Inflammatory macrophage treated with lipopolysaccharide for 4 hours (primary cell): ENCODE results near the gene LDB1.
A peak's percentile ranks its signal among the peaks of the same experiment; 100 is the strongest.

Experiments used
- DNase-seq: peaks from one replicate; pipeline ENCODE4 v3.0.0-alpha.2; 2020

The LDB1 gene

GRCh38 chr10:102135956-102136526 lies 15.9 kb upstream of the LDB1 start:
- DNase-seq = no peak

GRCh38 chr10:102134416-102134815 lies 14.2 kb upstream of the LDB1 start:
- DNase-seq = no peak

- DNase-seq = peak; percentile 64
These were observed 13.4 kb upstream of the LDB1 start for GRCh38 chr10:102133373-102134195.

- DNase-seq = peak; percentile 99
These were observed 12.6 kb upstream of the LDB1 start, which contains the start of gene PPRC1 for GRCh38 chr10:102132563-102133372. Gene PPRC1, plus strand, starts transcription at chr10:102133040. Its CDS starts 29 bp downstream, at chr10:102133069.

DNA sequence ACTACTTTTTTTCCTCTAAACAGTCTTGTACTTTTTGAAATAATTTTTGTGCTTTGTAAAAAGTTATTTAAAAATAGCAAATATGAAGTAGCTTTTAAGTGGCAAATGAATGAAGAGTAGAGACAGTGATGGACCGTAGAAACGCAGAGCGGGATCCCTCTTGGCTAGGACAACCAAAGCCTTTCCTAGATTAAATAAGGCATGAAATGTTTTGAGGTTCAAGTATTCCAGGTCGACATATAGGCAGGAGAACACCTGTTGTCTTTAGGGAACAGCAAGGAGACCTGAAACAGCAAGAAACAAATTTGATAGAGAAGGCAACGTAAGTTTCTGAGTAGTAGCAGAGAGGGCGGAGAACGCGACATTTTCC lies 12.0 kb upstream of the LDB1 start:
- no peak for DNase-seq

DNA sequence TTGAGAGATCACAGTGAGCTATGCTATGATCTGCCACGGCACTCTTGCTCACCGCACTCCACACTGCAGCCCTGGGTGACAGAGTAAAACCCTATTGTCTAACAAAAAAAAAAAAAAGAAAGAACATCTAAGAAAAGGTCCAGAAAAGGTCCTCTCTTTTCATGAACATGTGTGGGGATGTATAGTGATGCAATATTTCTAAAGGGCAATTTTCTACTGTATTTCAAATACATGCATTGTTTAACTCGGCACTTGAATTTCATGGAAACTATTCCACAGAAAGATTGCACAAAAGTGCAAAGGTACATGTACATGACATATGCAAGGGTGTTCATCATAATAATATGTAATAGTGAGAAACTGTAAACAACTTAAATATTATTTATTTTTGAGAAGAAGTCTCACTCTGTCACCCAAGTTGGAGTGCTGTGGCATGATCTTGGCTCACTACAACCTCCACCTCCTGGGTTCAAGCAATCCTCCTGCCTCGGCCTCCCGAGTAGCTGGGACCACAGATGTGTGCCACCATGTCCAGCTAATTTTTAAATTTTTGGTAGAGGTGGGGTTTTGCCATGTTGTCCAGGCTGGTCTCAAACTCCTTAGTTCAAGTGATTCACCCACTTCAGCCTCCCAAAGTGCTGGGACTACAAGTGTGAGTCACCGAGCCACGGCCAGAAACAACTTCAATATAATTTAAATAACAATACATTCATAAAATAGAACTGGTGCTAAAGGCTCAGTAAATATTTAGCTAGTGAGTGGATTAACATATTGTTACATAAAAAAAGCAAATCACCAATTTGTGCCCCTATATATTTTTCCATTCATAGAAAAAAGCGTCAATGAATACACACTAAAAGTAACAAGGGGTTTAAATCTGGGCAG lies 11.4 kb upstream of the LDB1 start:
- DNase-seq = no peak

DNA sequence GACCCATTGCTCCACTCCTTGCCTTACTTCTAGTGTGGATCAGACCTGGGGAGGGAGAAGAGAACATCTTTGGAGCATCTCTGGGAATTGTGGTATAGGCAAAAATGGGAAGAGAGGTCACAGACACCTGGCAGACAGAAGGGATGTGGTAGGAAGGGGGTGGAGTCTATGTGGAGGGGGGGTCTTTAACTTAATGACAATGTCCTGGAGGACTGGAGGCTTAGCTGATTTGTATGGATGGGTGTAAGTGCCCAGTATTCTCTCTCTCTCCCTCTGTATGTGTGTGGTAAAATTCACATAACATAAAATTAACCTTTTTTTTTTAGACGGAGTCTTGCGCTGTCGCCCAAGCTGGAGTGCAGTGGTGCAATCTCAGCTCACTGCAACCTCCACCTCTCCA lies 3.1 kb upstream of the LDB1 start:
- DNase-seq = no peak

- DNase-seq = no peak
These were observed 2.3 kb upstream of the LDB1 start for GRCh38 chr10:102122450-102122849.

- no peak for DNase-seq
These were observed 1.7 kb upstream of the LDB1 start for GRCh38 chr10:102121739-102122372.

DNA sequence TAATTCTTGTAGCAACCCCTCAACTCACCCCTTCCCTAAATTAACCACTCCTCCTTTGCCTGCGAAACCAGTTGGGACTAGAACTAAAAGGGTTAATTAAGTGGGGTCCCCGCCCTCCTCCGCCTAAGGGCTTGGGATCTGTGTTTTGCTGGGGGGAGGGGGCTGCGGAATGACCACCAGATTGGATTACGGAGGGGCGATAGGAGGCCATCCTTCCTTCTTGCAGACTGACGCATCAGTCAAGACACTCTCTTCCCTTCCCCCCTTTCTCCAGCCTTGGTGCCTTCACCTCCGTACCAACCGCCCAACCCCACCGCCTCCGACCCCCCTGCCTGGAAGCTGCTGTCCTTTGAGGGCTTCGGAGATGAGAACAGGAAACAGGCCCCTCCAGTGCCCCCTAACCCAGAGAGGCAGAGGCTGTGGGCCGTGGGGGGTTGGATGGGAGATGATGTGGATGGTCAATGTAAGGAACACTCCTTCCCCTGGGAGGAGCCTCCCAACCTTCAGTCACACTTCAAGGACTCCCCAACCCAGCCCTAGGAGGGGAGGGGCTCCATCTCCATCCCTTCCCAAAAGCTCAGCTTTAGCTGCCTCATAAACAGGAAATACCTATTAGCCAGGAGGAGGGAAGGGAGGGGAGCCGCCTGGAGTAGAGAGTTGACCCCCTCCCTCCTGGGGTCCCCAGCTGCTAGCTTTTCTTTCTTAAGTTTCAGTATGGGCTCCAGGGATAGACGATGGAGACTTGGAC lies 997 bp upstream of the LDB1 start:
- DNase-seq = no peak

- DNase-seq = peak; percentile 35
These were observed 589 bp downstream of the LDB1 start for GRCh38 chr10:102119417-102120141.

- DNase-seq = peak; percentile 32
These were observed 1.3 kb downstream of the LDB1 start for GRCh38 chr10:102118867-102119266.

DNA sequence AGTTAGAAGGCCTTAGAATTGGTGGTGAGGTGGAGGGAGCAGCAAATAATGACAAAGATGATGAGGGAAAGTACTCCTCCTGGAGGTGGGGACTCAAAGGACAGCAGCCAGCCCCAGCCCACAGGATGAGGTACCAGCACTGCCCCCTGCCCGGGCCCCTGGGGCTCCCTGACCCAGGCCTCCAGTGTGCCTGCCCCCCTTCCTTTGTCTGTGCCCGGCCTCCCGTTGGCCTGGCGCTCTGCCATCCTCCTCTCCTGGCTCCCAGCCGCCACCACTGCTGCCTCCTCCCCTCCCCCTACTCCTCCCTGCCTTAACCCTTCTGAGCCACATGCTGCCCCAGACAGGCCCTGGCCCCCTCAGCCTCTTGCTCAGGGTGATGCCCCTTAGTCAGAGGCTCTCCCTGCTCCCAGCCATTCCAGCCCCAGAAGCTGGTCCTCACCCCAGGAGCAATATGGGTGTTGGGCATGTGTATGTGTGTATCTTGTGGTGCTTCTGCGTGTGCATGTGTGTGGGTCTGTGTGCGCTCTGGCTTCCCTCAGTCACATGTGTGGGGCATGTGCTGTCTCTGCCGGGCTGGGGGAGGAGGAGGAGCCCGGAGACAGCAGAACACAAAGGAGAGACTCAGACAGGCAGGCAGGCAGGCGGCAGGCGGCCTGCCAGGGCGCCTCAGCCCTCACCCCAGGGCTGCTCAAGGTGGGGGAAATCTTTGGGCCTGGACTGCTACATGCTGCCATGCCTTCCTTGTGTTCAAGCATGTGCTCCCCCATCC lies 2.6 kb downstream of the LDB1 start:
- peak; percentile 22 for DNase-seq

DNA sequence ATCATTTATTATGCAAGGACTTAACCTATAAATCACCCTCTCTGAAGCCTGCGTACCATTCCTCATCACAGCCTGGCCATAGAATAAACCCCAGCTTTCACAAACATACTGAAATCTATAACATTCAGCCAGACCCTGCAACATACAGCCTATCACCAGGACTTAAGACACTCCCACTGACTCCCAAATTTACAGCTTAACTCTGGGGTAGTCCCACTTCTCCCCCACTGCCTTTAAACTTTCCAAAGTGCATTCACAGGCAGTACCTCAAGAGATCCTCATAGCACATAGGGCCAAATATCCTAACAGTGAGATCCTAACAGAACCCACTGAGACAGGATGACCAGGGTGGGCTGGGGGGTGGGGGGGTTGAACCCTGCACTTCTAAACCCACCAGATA lies 3.5 kb downstream of the LDB1 start:
- no peak for DNase-seq

DNA sequence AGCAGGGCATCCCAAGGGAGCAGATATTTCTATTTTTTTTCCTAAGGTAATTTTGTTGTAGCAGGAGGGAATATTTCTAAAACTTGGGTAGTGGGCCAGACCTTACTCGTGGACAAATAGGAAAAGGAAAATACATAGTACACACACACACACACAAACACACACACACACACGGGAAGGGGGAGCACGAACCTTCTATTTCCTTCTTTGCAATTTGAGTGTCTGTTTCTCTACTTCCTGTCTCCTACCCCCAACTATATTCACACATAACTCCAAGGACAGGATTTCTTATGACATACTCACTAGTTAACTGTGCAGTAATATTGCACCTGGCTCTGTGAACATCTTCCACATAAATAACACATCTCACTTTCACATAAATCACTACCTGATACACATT lies 4.4 kb downstream of the LDB1 start:
- DNase-seq = no peak

DNA sequence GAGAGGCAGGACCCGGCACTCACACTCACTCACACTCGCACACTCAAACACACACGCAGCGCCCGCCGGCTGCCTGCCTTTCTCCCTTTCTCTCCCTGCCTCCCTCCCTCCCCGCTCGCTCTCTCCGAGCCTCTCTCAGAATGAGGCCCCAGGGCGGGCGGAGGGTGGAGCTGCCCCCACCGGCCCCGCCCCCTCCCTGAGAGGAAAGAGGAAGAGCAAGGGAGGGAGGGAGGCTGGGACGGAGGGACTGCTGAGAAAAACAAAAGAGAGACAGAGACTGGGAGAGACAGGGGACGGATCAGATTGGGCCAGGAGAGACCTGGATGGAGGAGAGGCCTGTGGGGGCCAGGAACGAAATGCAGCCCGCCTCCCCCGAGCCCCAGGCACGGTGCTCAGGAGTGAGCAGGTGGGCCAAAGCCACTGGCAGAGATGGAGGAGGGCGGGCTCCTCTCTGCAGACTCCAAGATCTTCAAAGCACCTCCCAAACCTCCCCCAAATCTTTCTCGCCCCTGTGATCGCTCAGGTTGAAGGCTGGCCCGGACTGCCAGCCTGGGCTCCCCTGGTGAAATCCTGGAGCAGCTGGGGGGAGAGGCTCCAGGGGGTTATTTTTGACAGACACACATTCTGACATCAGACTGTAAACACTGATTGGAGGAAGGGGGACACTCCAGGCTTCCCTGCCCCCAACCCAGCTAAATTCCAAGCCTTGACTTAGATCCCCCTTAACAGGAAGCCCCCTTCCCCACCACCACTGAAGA lies 5.1 kb downstream of the LDB1 start:
- DNase-seq = peak; percentile 88

DNA sequence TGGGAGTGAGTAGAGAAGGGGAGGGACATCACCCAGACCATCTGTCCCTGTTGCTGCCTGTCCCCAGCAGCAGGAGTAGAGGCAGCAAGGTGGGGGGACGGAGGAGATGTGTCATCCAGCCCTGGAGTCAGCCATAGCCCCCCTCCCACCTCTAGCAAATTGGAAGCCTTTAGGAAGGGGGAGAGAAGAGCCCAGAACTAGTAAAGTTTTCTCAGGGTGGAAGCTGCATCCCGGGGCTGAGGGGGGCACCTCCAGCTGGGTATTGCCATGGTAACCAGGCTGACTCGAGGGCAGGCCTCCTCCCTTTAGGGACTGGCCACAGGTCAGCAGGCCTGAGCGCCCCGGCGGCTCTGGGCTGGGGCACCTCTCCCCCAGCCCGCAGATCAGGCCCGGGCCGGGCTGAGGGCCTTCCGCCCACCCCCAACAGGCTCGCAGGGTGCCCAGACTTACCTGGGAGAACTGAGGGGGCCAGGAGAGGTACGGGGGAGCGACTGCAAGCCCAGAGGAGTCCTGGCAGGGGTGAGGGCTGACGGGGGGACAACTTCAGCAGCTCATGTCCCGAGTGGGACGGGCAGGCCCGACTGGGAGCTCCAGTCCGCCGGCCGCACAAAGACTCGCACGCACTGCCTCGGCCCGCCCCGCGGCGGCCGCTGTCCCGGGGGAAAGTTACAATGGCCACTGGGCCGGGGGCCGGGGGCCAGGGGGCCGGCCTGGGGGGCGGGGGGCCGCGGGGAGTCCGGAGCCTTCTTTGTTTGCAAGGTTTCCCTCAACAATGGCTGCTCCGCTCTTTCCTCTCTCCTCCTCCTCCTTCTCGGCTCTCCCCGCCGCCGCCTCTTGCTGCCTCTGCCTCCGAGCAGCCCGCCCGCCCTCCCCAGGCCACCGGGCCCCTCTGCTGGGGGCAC lies 6.0 kb downstream of the LDB1 start:
- no peak for DNase-seq
